Measurements from ENCODE around the gene AIFM3.
A peak's percentile ranks its signal among the peaks of the same experiment; 100 is the strongest.

DNA sequence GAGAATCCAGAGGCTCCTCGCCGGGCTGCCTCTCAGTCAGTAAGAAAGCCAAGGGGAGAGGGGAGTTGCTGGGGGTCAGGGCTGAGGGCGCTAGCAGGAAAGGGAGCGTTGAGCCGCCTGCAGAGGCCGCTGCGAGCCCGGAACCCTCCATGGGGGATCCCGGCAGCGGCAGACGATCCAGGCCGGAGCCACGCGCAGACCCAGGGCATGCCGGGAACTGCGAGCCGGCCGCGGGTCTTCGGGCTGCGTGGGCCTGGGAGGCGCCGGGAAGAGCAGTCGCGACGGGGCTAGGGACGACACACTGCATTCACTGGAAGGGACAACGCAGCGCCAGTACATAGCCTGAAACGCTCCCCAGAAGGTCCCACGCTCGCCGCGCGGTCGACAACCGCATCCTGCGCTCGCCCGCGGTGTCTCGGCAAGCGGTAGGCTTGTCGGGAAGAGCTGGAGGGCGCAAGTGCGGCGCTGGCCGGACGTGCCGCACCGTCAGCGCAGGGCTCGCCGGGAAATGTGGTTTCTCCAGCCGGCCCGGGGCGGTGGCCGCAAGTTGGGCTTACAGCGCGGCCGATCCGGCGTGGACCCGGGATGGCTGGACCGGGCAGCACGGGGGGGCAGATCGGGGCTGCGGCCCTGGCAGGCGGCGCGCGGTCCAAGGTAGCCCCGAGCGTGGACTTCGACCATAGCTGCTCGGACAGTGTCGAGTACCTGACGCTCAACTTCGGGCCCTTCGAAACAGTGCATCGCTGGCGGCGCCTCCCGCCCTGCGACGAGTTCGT is 14.9 kb downstream of the AIFM3 start, which contains the start of gene LZTR1:
- TF ChIP-seq, protein P1, sequence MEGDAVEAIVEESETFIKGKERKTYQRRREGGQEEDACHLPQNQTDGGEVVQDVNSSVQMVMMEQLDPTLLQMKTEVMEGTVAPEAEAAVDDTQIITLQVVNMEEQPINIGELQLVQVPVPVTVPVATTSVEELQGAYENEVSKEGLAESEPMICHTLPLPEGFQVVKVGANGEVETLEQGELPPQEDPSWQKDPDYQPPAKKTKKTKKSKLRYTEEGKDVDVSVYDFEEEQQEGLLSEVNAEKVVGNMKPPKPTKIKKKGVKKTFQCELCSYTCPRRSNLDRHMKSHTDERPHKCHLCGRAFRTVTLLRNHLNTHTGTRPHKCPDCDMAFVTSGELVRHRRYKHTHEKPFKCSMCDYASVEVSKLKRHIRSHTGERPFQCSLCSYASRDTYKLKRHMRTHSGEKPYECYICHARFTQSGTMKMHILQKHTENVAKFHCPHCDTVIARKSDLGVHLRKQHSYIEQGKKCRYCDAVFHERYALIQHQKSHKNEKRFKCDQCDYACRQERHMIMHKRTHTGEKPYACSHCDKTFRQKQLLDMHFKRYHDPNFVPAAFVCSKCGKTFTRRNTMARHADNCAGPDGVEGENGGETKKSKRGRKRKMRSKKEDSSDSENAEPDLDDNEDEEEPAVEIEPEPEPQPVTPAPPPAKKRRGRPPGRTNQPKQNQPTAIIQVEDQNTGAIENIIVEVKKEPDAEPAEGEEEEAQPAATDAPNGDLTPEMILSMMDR (IDR thresholded peaks at IDR 0.05): peak; percentile 55
- TF ChIP-seq ZFX (IDR thresholded peaks at IDR 0.05; ENCODE audit: borderline replicate concordance): no peak
